HG03575 (cell line): ENCODE data around the gene TRMO.

ENCODE experiments used
- ATAC-seq: cut with Tn5 transposase; IDR thresholded peaks from one replicate; pipeline ENCODE4 v1.9.1; 2021; ENCODE audit not compliant: unreplicated experiment, insufficient number of reproducible peaks, low FRiP score; ENCODE audit errors: extremely low read depth

The TRMO gene

DNA sequence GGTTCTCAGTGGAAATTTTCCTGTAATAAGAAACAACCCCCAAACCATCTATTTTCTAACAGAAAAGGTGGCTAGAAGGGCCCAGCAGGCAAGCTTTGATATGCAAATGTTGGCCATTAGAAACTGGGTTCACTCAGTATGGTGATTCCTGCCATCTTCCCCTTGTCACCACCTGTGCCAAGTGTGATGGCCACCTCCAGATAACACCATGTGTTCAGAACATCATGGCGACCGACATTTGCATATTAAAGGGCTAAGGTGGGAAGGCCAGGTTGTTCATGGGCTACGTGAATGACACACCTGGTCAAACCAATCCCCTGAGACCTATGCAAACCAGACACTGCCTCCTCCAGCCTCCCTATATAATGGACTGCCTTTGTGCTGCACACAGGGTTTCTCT is 48.9 kb downstream of the TRMO start:
- no peak for ATAC-seq

DNA sequence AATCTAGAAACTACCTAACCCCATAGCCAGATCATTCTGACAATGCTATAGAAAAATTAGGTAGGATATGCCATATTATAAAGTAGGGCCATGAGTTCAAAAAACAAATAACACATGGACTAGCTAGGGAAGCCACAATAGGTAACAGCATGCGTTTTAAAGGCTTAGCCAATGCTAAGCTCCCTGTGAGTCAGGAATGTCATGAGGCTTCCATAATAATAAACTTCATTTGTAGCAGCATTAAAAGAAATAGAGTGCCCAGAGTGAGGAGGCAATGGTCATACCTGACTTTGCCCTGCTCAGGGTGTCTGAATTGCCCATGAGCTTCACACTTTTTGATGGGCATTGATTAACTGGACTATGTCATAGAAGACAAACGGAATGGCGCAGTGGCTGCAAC is 53.4 kb downstream of the TRMO start:
- no peak for ATAC-seq

DNA sequence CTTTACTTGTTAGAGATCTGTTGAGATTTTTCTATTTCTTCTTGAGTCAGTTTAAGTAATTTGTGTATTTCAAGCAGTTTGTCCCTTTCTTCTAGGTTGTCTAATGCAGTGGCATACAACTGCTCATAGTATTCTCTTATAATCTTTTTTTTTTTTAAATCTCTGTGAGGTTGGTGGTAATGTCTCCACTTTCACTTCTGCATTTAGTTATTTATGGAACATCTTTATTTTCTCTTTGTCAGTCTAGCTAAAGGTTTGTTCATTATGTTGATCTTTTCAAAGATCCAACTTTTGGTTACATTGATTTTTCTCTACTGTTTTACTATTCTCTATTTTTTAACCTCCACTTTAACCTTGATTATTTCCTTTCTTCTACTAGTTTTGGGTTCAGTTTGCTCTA is 55.5 kb downstream of the TRMO start:
- ATAC-seq: no peak

DNA sequence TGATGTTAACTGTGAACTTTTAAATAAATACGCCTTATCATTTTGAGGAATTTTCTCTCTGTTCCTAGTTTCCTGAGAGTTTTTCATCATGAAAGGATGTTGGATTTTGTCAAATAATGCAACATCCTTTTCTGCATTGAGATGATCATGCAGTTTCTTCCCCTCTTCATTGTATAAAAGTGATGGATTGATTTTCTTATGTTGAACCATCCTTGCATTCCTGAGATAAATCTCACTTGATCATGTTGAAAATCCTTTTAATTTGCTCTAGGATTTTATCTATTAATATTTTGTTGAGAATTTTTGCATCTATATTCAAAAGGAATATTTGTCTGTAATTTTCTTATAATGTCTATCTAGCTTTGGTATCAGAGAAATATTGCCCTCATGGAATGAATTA is 56.0 kb downstream of the TRMO start:
- ATAC-seq: no peak

DNA sequence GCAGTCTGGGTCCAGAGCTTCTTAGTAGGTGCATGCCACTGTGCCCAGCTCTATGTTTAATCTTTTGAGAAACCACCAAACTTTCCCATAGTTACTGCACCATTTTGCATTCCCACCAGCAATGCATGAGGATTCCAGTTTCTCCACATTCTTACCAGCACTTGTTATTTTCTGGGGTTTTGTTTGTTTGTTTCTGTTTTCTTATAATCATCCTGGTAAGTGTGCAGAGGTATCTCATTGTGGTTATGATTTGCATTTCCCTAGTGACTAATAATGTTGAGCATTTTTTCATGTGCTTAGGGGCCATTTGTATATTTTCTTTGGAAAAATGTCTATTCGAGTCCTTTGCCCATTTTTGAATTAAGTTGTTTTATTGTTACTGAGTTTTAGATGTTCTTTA is 57.9 kb downstream of the TRMO start:
- ATAC-seq: no peak

DNA sequence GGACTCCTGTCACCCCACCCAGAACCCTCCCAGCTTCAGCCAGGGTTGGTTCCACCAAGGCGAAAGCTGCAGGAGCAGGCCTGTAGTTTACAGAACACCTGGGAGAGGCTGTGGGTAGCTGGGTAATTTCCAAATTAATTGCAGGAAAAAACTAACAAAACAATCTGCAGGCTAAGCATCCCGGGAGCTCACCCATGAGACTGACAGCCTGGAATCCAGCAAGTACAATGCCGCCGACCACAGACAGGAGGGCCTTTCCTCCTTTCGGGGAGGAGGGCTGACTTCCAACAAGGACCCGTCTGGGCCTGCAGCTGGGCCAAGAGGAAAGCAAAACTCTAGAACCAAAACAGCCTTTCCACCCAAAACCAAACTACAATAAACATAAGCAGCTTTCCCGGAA is 59.0 kb downstream of the TRMO start:
- no peak for ATAC-seq

DNA sequence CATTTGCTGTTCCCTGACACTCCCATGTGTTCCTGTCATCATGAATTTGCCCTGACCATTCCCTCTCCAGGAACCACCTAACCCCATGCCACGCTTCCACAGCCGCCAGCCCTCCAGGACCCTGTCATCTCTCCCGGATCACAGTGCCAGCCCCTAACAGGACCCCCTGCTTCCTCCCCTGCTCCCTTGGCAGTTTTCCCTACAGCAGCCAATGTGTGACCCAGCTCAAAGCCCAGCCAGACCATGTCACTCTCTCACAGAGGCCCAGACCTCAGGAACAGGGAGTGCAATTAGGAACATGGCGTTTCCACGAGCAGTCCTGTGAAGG is 61.2 kb downstream of the TRMO start:
- ATAC-seq: no peak

DNA sequence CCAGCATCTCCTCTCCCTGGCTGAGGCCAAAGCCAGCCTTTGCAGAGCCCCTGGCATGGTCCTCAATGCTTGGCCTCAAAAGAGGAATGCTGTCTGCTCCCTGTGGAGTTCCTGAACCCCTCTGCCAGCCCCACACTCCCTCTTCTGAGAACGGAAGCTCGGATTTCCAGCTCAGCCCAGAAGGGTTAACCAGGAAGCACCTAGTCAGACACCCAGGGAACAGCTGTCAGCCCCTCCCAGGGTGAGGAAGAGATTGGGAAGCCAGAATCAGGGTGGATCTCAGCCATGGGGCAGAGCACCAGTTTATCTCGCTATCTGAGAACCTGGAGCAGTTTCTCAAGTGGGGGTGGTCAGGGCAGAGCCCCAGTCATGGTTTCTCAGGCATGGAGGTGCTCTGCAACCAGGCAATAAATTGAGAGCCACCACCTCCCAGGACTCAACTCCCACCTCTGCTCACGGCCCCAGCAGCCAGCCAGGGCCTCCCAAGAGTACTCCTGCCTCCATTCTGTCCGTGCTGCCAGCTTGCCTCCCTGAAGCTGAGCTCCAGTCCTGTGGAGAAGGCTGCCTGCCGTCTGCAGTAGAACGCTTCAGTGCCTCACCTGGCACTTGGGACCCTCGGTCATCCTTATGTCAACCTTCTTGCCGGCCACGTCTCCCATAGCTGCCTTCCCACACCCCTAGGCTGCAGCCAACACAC is 61.7 kb downstream of the TRMO start:
- ATAC-seq: no peak

DNA sequence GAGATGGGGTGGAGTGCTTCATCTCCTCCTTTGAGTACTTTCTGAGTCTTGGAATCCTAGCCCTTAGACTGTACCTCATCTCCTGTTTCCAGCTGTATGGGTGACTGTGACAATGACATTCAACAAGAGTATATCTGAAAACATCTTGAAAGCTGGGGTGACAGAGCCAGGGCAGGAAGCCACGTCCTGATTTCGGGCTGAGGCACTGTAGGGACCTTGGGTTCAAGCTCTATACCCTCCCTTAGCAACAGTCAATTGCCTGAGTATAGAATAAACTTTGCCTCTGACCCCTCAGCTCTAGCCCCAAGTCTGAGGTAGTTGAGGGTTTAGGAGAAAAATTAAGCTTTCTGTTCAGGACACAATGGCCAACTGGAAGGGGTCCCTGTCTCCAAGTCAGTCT is 63.0 kb downstream of the TRMO start:
- ATAC-seq: no peak

DNA sequence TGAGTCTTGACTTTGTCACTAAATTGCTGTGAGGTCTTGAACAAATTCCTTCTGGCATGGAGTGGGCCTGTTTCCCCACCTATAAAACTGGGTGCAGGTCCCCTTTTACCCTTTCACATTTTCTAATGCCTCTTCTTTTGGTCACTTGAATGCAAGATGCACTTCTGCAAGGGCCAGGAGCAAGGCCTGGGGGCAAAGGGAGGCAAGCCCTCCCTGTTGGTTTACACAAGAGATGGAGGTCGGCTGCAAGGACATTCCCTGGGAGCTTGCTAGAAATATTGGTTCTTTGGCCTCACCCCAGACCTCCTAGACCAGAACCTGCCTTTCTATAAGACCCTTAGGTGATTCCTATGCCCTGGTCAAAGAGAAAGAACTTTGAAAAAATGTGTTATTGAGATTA is 63.5 kb downstream of the TRMO start:
- ATAC-seq: no peak

DNA sequence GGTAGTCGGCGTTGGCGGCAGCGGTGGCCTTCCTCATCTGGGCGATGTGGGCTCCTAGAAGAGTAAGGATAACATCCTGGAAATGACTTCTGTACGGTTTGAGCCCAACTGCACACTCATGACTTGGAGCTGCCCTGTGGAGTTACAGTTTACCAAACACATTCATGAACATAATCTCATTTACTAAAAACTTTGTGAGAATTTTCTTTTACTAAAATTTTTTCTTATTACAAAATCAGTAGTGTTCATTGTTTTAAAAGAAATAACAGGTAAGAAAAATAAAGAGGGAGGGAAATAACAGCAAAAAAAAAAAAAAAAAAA is 63.9 kb downstream of the TRMO start:
- no peak for ATAC-seq

DNA sequence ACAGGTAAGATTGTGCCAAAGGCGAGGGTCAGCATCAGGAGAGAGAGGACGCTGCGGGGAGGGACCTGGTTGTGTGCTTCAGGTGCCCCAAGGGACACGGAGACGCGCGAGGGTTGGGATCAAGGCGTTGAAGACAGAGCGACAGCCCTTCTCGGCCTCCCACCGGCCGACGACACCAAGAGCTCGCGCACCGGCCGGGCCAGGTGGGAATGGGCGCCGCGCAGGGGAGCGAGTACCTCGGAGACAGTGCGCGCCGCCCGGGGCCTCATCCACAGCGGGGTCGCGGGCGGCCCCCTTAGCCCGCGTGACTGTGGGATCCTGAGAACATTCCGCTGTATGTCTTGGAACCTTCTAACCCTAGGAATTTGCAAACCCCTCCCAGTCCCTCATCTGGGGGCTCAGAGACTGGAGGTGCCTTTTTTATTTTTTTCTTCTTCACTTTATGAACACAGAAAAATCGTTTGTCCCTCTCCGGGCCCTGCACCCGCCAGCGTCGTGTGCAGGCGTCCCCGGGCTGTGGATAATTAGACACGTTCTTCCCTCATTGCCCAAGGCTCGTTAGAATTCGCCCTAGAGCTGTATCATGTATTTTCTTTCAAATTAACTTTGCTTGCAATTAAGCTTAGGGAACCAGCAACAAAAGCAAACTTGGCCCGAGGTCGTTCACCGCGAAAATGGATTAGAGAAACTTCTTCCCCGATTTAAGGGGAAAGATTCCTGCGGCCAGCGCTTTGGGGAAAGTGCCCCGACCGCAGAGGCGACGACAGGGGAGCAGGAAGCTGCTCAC is 64.5 kb downstream of the TRMO start:
- no peak for ATAC-seq

DNA sequence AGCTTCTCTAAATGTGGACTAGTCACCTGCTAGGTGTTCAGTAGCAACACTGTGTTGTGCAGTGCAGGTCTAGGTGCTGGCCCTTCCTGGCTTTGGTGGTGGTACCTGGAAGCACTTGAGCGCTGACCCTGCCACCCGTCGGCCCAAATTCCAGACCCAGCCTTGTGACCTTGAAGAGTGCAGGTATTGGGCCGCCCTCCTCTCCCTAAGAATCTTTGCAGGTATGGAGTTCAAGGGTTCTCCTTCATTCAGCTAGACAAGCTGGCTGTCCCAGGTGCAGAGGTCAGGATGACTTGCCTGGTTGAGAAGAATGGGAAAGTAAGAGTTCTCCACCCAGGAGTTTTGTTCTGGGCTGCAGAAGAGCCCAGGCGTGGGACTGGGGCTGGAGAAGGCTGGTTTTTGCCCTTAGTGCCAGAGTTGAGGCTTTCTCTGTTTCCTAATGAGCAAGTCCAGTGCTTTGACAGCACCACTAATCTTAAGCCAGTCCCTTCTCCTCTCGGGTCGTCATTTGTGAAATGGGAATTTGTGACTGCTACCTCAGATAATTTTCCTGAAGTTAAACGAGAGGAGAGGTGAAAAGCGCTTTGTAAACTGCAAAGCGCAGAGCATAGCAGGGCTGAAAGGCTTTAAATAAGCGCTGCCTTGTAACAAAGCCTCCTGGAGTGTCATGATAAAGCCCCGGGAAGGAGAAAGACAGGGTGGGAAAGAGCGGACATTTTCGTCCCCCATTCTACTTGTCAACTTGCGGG is 65.3 kb downstream of the TRMO start:
- ATAC-seq: no peak

DNA sequence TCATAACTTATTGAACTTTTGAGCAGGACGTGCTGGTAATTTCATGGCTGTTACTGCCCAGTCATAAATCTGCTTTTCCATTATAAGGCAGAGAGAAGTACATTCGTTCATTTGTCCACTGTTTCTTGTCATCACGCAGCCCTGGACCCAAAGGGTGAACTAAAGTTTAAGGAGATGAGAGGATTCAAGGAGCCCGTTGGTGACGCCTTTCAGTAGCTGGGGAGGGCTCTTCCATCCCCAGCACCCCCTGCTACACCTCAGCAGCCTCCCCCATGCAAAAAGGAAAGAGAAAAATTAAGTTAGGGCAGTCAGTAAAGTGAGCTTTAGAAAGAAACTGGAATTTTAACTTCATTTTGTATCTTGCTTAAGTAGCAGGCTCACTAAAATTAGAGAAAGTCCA is 66.4 kb downstream of the TRMO start:
- ATAC-seq: no peak

DNA sequence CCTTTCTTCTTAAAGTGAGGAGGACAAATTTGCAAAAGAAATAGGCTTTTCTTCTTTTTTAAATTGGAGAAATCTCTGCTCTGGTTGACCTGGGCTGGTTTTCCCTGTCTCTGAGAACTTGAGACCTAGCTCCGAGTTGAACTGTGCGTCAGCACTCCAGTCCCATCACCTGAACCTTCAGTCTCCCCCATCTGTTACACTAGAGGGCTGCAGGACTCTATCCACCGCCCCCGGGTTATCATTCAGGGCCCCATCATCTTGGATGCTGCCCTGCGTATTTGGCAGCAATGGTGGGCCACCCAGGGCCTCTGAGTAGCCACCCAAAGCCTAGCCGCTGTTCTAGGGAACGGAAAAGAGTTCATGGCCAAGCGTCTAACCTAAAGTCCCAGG is 66.8 kb downstream of the TRMO start:
- ATAC-seq: no peak

DNA sequence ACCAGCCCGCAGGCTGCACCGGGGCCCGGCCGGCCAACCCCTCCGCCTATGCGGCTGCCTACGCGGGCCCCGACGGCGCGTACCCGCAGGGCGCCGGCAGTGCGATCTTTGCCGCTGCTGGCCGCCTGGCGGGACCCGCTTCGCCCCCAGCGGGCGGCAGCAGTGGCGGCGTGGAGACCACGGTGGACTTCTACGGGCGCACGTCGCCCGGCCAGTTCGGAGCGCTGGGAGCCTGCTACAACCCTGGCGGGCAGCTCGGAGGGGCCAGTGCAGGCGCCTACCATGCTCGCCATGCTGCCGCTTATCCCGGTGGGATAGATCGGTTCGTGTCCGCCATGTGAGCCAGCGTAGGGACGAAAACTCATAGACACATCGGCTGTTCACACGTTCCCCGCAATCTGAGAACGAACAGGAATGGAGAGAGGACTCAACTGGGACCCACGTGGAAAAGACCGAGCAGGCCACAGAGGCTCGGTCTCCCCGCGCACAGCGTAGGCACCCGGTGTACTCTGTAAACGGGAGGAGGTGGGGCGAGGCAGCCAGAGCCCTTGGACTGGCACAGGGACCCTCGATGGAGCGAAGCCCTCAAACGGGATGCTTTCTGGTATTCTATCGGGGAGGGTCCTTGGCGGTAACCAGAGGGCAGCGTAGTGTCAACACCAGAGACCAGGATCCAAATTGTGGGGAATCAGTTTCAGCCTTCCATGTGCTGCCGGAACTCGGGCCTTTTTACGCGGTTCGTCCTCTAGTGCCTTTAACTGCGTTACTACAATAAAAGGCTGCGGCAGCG is 67.4 kb downstream of the TRMO start:
- ATAC-seq: no peak
